Loucy (cell line): ENCODE measurements around the gene HS6ST3.

ENCODE experiments used
- H2AFZ ChIP-seq: fragments of 200-600 bp; sonication (generic); 2 replicates; pipeline ENCODE4 v1.6.0; 2016; ENCODE audit warnings: antibody characterized with exemption, mild to moderate bottlenecking, low read length, moderate library complexity
- H3F3A ChIP-seq: fragments of 200-600 bp; 2 replicates; pipeline ENCODE4 v1.6.0; 2016; ENCODE audit warnings: antibody characterized with exemption, low read depth, mild to moderate bottlenecking
- H3K27me3 ChIP-seq: fragments of 200-600 bp; sonication (generic); 2 replicates; pipeline ENCODE4 v1.6.1; 2014; ENCODE audit warnings: low read length, mild to moderate bottlenecking; ENCODE audit not compliant: insufficient read depth, poor library complexity, severe bottlenecking
- H3K36me3 ChIP-seq: fragments of 200-600 bp; sonication (generic); 2 replicates; pipeline ENCODE4 v1.6.1; 2016; ENCODE audit warnings: low read length; ENCODE audit not compliant: insufficient read depth
- H3K4me1 ChIP-seq: fragments of 200-600 bp; sonication (generic); 2 replicates; pipeline ENCODE4 v1.5.1; 2014; ENCODE audit warnings: low read length, mild to moderate bottlenecking; ENCODE audit not compliant: insufficient read depth, poor library complexity, severe bottlenecking
- H3K4me2 ChIP-seq: fragments of 200-600 bp; sonication (generic); 2 replicates; pipeline ENCODE4 v1.6.0; 2014; ENCODE audit warnings: antibody characterized with exemption, low read length, low read depth, mild to moderate bottlenecking; ENCODE audit not compliant: poor library complexity, severe bottlenecking
- H3K4me3 ChIP-seq: fragments of 200-600 bp; sonication (generic); 2 replicates; pipeline ENCODE4 v1.5.1; 2014; ENCODE audit warnings: low read length, mild to moderate bottlenecking, mixed read lengths; ENCODE audit not compliant: poor library complexity, severe bottlenecking
- H3K79me2 ChIP-seq: fragments of 200-600 bp; sonication (generic); 2 replicates; pipeline ENCODE4 v1.6.1; 2014; ENCODE audit warnings: low read length; ENCODE audit not compliant: insufficient read depth
- H3K9ac ChIP-seq: fragments of 200-600 bp; sonication (generic); 2 replicates; pipeline ENCODE4 v1.6.0; 2014; ENCODE audit warnings: mild to moderate bottlenecking, low read depth, low read length, moderate library complexity; ENCODE audit not compliant: poor library complexity, severe bottlenecking
- H3K9me2 ChIP-seq: fragments of 200-600 bp; sonication (generic); replicated peaks from 2 replicates; pipeline ENCODE4 v1.6.1; 2016; ENCODE audit warnings: low read depth, low read length, mixed read lengths
- H3K9me3 ChIP-seq: fragments of 200-600 bp; sonication (generic); 2 replicates; pipeline ENCODE4 v1.6.1; 2014; ENCODE audit warnings: mild to moderate bottlenecking, antibody characterized with exemption, low read length, low read depth; ENCODE audit not compliant: insufficient read depth
- H4K20me1 ChIP-seq: fragments of 200-600 bp; sonication (generic); 2 replicates; pipeline ENCODE4 v1.6.0; 2014; ENCODE audit warnings: antibody characterized with exemption, low read length, mild to moderate bottlenecking; ENCODE audit not compliant: insufficient read depth, poor library complexity, severe bottlenecking
- EZH2phosphoT487 ChIP-seq: fragments of 200-600 bp; IDR thresholded peaks from 2 replicates; pipeline ENCODE4 v1.6.1; 2018; ENCODE audit warnings: antibody characterized with exemption, mild to moderate bottlenecking, moderate library complexity, borderline replicate concordance
- TF ChIP-seq, protein P1 (sequence below): fragments of 200-600 bp; sonication (generic); conservative IDR thresholded peaks from 2 replicates; pipeline ENCODE4 v1.5.1; 2014; ENCODE audit warnings: mild to moderate bottlenecking, antibody characterized with exemption, low read length

Gene HS6ST3

DNA sequence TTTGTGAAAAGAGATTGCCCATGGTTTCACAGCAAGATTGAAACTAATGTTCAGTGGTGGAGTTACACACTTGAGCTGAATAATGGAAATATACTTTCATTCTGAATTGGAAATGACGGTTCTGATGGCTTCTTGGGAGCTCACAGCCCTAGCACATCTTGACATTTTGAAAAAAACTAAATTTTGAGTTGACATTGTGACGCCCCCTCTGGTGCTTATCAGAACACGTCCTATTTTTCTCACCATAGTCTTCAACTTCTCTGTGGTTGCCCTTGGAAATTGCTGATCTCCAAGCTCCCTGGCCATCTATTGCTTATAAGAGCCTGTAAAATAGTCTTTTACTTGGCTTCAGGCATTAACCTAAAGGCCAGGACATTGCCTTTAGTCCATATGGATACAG lies 702.3 kb downstream of the HS6ST3 start:
- no peak overlapping the region for H3K9ac ChIP-seq
- no peaks in the 10 kb centered on the region for H3K36me3 ChIP-seq
- no peaks in the 10 kb centered on the region for H3K27me3 ChIP-seq
- H3K4me2 ChIP-seq, result no peak overlapping the region
- H3K4me1 ChIP-seq, result no peaks in the 10 kb centered on the region
- H3K9me2 ChIP-seq, result no peaks in the 10 kb centered on the region
- no peaks in the 10 kb centered on the region for H3K79me2 ChIP-seq
- no peak overlapping the region for H3K4me3 ChIP-seq
- no peak overlapping the region for H2AFZ ChIP-seq
- H4K20me1 ChIP-seq, result no peaks in the 10 kb centered on the region
- no peaks in the 10 kb centered on the region for H3F3A ChIP-seq
- H3K9me3 ChIP-seq, result no peaks in the 10 kb centered on the region
- TF ChIP-seq EZH2phosphoT487, result no peak
- TF ChIP-seq, protein P1, sequence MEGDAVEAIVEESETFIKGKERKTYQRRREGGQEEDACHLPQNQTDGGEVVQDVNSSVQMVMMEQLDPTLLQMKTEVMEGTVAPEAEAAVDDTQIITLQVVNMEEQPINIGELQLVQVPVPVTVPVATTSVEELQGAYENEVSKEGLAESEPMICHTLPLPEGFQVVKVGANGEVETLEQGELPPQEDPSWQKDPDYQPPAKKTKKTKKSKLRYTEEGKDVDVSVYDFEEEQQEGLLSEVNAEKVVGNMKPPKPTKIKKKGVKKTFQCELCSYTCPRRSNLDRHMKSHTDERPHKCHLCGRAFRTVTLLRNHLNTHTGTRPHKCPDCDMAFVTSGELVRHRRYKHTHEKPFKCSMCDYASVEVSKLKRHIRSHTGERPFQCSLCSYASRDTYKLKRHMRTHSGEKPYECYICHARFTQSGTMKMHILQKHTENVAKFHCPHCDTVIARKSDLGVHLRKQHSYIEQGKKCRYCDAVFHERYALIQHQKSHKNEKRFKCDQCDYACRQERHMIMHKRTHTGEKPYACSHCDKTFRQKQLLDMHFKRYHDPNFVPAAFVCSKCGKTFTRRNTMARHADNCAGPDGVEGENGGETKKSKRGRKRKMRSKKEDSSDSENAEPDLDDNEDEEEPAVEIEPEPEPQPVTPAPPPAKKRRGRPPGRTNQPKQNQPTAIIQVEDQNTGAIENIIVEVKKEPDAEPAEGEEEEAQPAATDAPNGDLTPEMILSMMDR, result no peak

DNA sequence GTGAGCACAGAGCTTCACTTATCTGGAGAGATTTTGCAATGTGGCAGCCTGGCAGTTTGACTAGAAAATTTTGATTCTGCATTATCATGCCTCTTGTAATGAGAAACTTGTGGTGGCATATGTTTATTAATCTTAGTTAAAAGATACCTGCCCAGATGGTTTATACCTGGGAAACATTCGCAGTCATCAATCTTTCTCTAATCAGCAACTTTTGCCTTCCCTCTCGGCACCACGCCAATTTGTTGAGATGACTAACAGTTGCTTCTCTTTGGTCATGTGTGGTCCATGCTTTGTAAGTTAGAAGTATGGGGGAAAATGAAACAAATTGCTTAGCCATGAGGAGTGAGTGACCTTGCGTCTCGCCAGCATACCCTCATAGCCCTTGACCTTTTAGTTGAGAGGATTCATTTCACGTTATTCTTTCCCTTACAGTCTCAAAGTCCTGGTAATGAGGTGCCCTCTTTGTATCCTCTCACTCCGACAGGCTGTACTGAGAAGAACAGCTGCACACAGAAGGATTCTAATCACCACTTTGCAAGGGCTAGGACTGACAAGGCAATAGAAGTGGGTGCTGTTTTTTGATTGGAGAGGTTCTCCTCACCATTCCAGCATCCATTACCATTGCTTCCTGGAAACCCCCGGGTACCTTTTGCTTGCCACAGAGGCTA lies 703.0 kb downstream of the HS6ST3 start:
- no peaks in the 10 kb centered on the region for H3K9me3 ChIP-seq
- no peak overlapping the region for H3K4me2 ChIP-seq
- no peaks in the 10 kb centered on the region for H3K79me2 ChIP-seq
- no peaks in the 10 kb centered on the region for H3K9me2 ChIP-seq
- H3K36me3 ChIP-seq, result no peaks in the 10 kb centered on the region
- no peak overlapping the region for H2AFZ ChIP-seq
- no peaks in the 10 kb centered on the region for H3F3A ChIP-seq
- TF ChIP-seq, protein P1, result no peak
- TF ChIP-seq EZH2phosphoT487, result no peak
- H4K20me1 ChIP-seq, result no peaks in the 10 kb centered on the region
- H3K4me1 ChIP-seq, result no peaks in the 10 kb centered on the region
- H3K4me3 ChIP-seq, result no peak overlapping the region
- no peak overlapping the region for H3K9ac ChIP-seq
- no peaks in the 10 kb centered on the region for H3K27me3 ChIP-seq

DNA sequence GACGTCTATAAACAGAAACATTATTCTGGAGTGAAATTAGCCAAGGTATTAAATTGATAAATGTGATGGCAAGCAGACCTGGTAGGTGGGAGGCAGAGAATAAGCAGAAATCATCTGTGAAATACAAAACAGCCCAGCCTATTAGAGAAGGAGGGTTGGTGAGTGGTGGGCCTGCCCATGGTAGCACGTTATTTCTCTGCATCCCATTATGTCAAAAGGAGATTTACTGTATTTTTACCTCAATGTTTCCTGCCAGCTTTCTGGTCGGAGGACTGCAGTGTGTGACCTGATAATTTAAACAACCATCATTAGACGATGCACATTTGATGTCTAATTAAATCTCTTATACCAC lies 703.5 kb downstream of the HS6ST3 start:
- no peaks in the 10 kb centered on the region for H3K79me2 ChIP-seq
- H2AFZ ChIP-seq, result no peak overlapping the region
- H4K20me1 ChIP-seq, result no peaks in the 10 kb centered on the region
- TF ChIP-seq EZH2phosphoT487, result no peak
- TF ChIP-seq, protein P1, result no peak
- H3K4me3 ChIP-seq, result no peak overlapping the region
- H3K9me2 ChIP-seq, result no peaks in the 10 kb centered on the region
- no peak overlapping the region for H3K9ac ChIP-seq
- H3K36me3 ChIP-seq, result no peaks in the 10 kb centered on the region
- no peaks in the 10 kb centered on the region for H3K27me3 ChIP-seq
- H3K4me1 ChIP-seq, result no peaks in the 10 kb centered on the region
- H3F3A ChIP-seq, result no peaks in the 10 kb centered on the region
- H3K9me3 ChIP-seq, result no peaks in the 10 kb centered on the region
- no peak overlapping the region for H3K4me2 ChIP-seq
